Vagina (tissue), 2 donors: ENCODE results near the gene HEMK1. TPM values are rescaled to one million over a fixed set of nuclear protein-coding genes. Genes with fewer than 3 reads are reported as not detected.

Experiments used
- DNase-seq, 2 donors: peaks; one replicate each; pipeline ENCODE4 v3.0.0-alpha.2; 2017; ENCODE audit errors: extremely low spot score in 2 of 2
- H3K27ac ChIP-seq: fragments of 200-600 bp; sonication (generic); one replicate; pipeline ENCODE4 v1.5.1; 2019
- H3K27me3 ChIP-seq: fragments of 200-600 bp; sonication (generic); one replicate; pipeline ENCODE4 v1.5.1; 2019
- H3K36me3 ChIP-seq, 2 donors: fragments of 200-600 bp; sonication (generic); one replicate each; pipeline ENCODE4 v1.5.1; 2017 to 2019
- H3K4me1 ChIP-seq: fragments of 200-600 bp; sonication (generic); one replicate; pipeline ENCODE4 v1.5.1; 2019
- H3K4me3 ChIP-seq, 2 donors: fragments of 200-600 bp; sonication (generic); 1 replicate in 1 of 2; 2 replicates in 1 of 2; pipeline ENCODE4 v1.5.1; 2016 to 2019
- H3K9me3 ChIP-seq: fragments of 200-600 bp; sonication (generic); one replicate; pipeline ENCODE4 v1.5.1; 2019
- CTCF ChIP-seq, 3 experiments: fragments of 450-650 bp in 2 of 3; fragments of 200-600 bp in 1 of 3; sonication (generic) in 1 of 3; IDR thresholded peaks; one replicate each; pipeline ENCODE4 v1.5.1; 2017 to 2019; ENCODE audit warnings: antibody characterized with exemption in 3 of 3, mild to moderate bottlenecking in 2 of 3, moderate library complexity in 2 of 3
- POLR2A ChIP-seq, 2 donors: fragments of 450-650 bp; IDR thresholded peaks; one replicate each; pipeline ENCODE4 v1.6.1; 2017; ENCODE audit warnings: antibody characterized with exemption in 2 of 2, mild to moderate bottlenecking in 2 of 2, moderate library complexity in 2 of 2
- POLR2AphosphoS5 ChIP-seq, 2 donors: sonication (generic); formaldehyde crosslinking; IDR thresholded peaks; one replicate each; pipeline ENCODE4 v1.9.0; 2017; ENCODE audit warnings: antibody characterized with exemption in 2 of 2, mild to moderate bottlenecking in 2 of 2, low read depth in 1 of 2; ENCODE audit not compliant: insufficient read depth in 1 of 2
- intact Hi-C: fragments of 100-400 bp; cut with DNase I; formaldehyde crosslinking; loops from one replicate; pipeline ENCODE4 v1.15.1; 2023
- total RNA-seq: library from RNA; depleted of rRNA; stranded (reverse); fragments of >200 nt; gene quantifications from one replicate; pipeline ENCODE4 v1.2.3, GENCODE V29; 2016

HEMK1 gene
- total RNA-seq, 1 donor from 2014 or later: 3.4 TPM

- TF ChIP-seq CTCF (IDR thresholded peaks at IDR 0.05): no peak
- no peak for TF ChIP-seq POLR2AphosphoS5 (IDR thresholded peaks at IDR 0.05; ENCODE audit: insufficient read depth in 1 of 2, low read depth in 1 of 2)
- no peak for TF ChIP-seq POLR2A (IDR thresholded peaks at IDR 0.05)
- intact Hi-C loops: loop anchor here (5.0 kb wide), 1 partner anchor 115 kb away; no protein-coding TSS in a partner anchor
- Histone ChIP-seq H3K36me3 (no peaks in the 10 kb centered on the region), H3K4me1 (no peaks in the 10 kb centered on the region), H3K9me3 (no peaks in the 10 kb centered on the region), H3K27me3 (no peaks in the 10 kb centered on the region), H3K4me3 (no peak overlapping the region), H3K27ac (no peak overlapping the region)
- DNase-seq: no peak
These were observed 16.7 kb upstream of the HEMK1 start for GRCh38 chr3:50552598-50552997.

GRCh38 chr3:50554553-50554952, 14.8 kb upstream of the HEMK1 start:
- Histone ChIP-seq H3K4me1 (no peaks in the 10 kb centered on the region), H3K27ac (no peak overlapping the region), H3K36me3 (no peaks in the 10 kb centered on the region), H3K4me3 (no peak overlapping the region), H3K9me3 (no peaks in the 10 kb centered on the region), H3K27me3 (no peaks in the 10 kb centered on the region)
- no peak for DNase-seq
- intact Hi-C loops: loop anchor here (5.0 kb wide), 1 partner anchor 117 kb away; no protein-coding TSS in a partner anchor
- TF ChIP-seq POLR2A (IDR thresholded peaks at IDR 0.05) (no peak), POLR2AphosphoS5 (IDR thresholded peaks at IDR 0.05; ENCODE audit: insufficient read depth in 1 of 2, low read depth in 1 of 2) (no peak), CTCF (IDR thresholded peaks at IDR 0.05) (no peak)

GRCh38 chr3:50557106-50557505, 12.2 kb upstream of the HEMK1 start:
- Histone ChIP-seq H3K27me3 (no peaks in the 10 kb centered on the region), H3K9me3 (no peaks in the 10 kb centered on the region), H3K36me3 (no peaks in the 10 kb centered on the region), H3K27ac (no peak overlapping the region), H3K4me3 (no peak overlapping the region), H3K4me1 (no peaks in the 10 kb centered on the region)
- TF ChIP-seq POLR2A (IDR thresholded peaks at IDR 0.05) (no peak), POLR2AphosphoS5 (IDR thresholded peaks at IDR 0.05; ENCODE audit: insufficient read depth in 1 of 2, low read depth in 1 of 2) (no peak), CTCF (IDR thresholded peaks at IDR 0.05) (no peak)
- intact Hi-C loops: no loop called here
- no peak for DNase-seq

GRCh38 chr3:50557915-50558314, 11.4 kb upstream of the HEMK1 start:
- no peak overlapping the region for H3K27ac ChIP-seq
- no peaks in the 10 kb centered on the region for H3K9me3 ChIP-seq
- H3K27me3 ChIP-seq: no peaks in the 10 kb centered on the region
- H3K36me3 ChIP-seq: no peaks in the 10 kb centered on the region
- DNase-seq: no peak
- no peak overlapping the region for H3K4me3 ChIP-seq
- no peaks in the 10 kb centered on the region for H3K4me1 ChIP-seq
- intact Hi-C loops: no loop called here
- TF ChIP-seq POLR2AphosphoS5 (IDR thresholded peaks at IDR 0.05; ENCODE audit: insufficient read depth in 1 of 2, low read depth in 1 of 2) (no peak), CTCF (IDR thresholded peaks at IDR 0.05) (no peak), POLR2A (IDR thresholded peaks at IDR 0.05) (no peak)

- no peaks in the 10 kb centered on the region for H3K36me3 ChIP-seq
- H3K4me3 ChIP-seq: no peak overlapping the region
- intact Hi-C loops: no loop called here
- no peaks in the 10 kb centered on the region for H3K9me3 ChIP-seq
- H3K27ac ChIP-seq: no peak overlapping the region
- no peaks in the 10 kb centered on the region for H3K4me1 ChIP-seq
- no peak for DNase-seq
- TF ChIP-seq POLR2A (IDR thresholded peaks at IDR 0.05) (no peak), CTCF (IDR thresholded peaks at IDR 0.05) (no peak), POLR2AphosphoS5 (IDR thresholded peaks at IDR 0.05; ENCODE audit: insufficient read depth in 1 of 2, low read depth in 1 of 2) (no peak)
- H3K27me3 ChIP-seq: no peaks in the 10 kb centered on the region
These were observed 9.6 kb upstream of the HEMK1 start for GRCh38 chr3:50559702-50560101.
